ENCODE measurements around the gene RAB32. TPM values are rescaled to one million over a fixed set of nuclear protein-coding genes. Genes with fewer than 3 reads are reported as not detected.

Gene RAB32
- total RNA-seq, 4 donors from 2014 or later, result 18.0 to 30.3 (median 19.9) TPM

GRCh38 chr6:146532702-146533101, 10.9 kb upstream of the RAB32 start:
- Histone ChIP-seq H3K36me3 (no peaks in the 10 kb centered on the region), H3K4me3 (no peak overlapping the region), H3K27ac (no peak overlapping the region), H3K4me1 (no peaks in the 10 kb centered on the region), H3K27me3 (no peaks in the 10 kb centered on the region), H3K9me3 (no peaks in the 10 kb centered on the region)
- no peak for DNase-seq
- TF ChIP-seq POLR2A (IDR thresholded peaks at IDR 0.05), result no peak
- TF ChIP-seq, protein P1, sequence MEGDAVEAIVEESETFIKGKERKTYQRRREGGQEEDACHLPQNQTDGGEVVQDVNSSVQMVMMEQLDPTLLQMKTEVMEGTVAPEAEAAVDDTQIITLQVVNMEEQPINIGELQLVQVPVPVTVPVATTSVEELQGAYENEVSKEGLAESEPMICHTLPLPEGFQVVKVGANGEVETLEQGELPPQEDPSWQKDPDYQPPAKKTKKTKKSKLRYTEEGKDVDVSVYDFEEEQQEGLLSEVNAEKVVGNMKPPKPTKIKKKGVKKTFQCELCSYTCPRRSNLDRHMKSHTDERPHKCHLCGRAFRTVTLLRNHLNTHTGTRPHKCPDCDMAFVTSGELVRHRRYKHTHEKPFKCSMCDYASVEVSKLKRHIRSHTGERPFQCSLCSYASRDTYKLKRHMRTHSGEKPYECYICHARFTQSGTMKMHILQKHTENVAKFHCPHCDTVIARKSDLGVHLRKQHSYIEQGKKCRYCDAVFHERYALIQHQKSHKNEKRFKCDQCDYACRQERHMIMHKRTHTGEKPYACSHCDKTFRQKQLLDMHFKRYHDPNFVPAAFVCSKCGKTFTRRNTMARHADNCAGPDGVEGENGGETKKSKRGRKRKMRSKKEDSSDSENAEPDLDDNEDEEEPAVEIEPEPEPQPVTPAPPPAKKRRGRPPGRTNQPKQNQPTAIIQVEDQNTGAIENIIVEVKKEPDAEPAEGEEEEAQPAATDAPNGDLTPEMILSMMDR (IDR thresholded peaks at IDR 0.05), result no peak

DNA sequence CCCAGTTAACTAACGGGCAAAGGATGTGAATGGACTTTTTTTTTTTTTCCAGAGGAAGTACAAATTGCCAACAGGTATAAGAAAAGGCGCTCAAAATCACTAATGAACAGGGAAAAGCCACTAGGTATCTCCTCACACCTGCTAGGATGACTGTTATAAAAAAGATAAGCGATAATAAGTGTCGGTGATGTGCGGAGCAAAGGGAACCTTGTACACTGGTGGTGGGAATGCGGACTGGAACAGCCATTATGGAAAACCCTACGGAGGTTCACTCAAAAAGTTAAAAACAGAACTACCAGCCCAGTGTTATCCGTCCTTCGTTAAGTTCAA, 787 bp upstream of the RAB32 start:
- Histone ChIP-seq H3K4me1 (peaks cover 0 to 9% (median 0%) of the 10 kb centered on the region in 4 donors), H3K27ac (peak overlapping the region; percentile 76 to 95 (median 89)), H3K27me3 (no peaks in the 10 kb centered on the region), H3K9me3 (no peaks in the 10 kb centered on the region), H3K36me3 (no peaks in the 10 kb centered on the region), H3K4me3 (peak overlapping the region; percentile 35 to 79 (median 54))
- no peak for TF ChIP-seq POLR2A (IDR thresholded peaks at IDR 0.05)
- TF ChIP-seq, protein P1 (IDR thresholded peaks at IDR 0.05), result no peak
- no peak for DNase-seq

GRCh38 chr6:146543940-146544615, 445 bp downstream of the RAB32 start:
- no peaks in the 10 kb centered on the region for H3K27me3 ChIP-seq
- no peaks in the 10 kb centered on the region for H3K9me3 ChIP-seq
- H3K4me3 ChIP-seq, result peak overlapping the region; percentile 35 to 79 (median 54)
- H3K36me3 ChIP-seq, result no peaks in the 10 kb centered on the region
- peak overlapping the region; percentile 76 to 95 (median 90) for H3K27ac ChIP-seq
- H3K4me1 ChIP-seq, result peaks cover 0 to 9% (median 0%) of the 10 kb centered on the region in 4 donors
- TF ChIP-seq, protein P1 (IDR thresholded peaks at IDR 0.05), result no peak
- no peak for TF ChIP-seq POLR2A (IDR thresholded peaks at IDR 0.05)
- peak in 2 of 3 donors; percentile 67 to 83 for DNase-seq

- Histone ChIP-seq H3K4me1 (peaks cover 0 to 9% (median 0%) of the 10 kb centered on the region in 4 donors), H3K27ac (peak overlapping the region; percentile 76 to 95 (median 90)), H3K36me3 (peaks cover 0 to 4% (median 0%) of the 10 kb centered on the region in 3 donors), H3K27me3 (no peaks in the 10 kb centered on the region), H3K9me3 (no peaks in the 10 kb centered on the region), H3K4me3 (peak overlapping the region; percentile 35 to 79 (median 54))
- no peak for DNase-seq
- TF ChIP-seq, protein P1 (IDR thresholded peaks at IDR 0.05), result no peak
- no peak for TF ChIP-seq POLR2A (IDR thresholded peaks at IDR 0.05)
These were observed 1.1 kb downstream of the RAB32 start for GRCh38 chr6:146544616-146545182.

GRCh38 chr6:146545581-146545980, 1.9 kb downstream of the RAB32 start:
- no peak for TF ChIP-seq POLR2A (IDR thresholded peaks at IDR 0.05)
- TF ChIP-seq, protein P1 (IDR thresholded peaks at IDR 0.05), result no peak
- peak overlapping the region in 2 of 4 donors; percentile 66 to 79 for H3K4me3 ChIP-seq

More at GRCh38 chr6:146545581-146545980, 1.9 kb downstream of the RAB32 start:
- Histone ChIP-seq H3K4me1 (peaks cover 0 to 9% (median 0%) of the 10 kb centered on the region in 4 donors), H3K9me3 (no peaks in the 10 kb centered on the region), H3K27ac (peak overlapping the region in 3 of 4 donors; percentile 25 to 94 (median 86)), H3K36me3 (peaks cover 0 to 8% (median 0%) of the 10 kb centered on the region in 3 donors), H3K27me3 (no peaks in the 10 kb centered on the region)
- no peak for DNase-seq

All from Peyer's patch (tissue), 4 donors.